Epithelial cell of prostate (primary cell): ENCODE data around the gene ACBD3.

Experiments
- DNase-seq: peaks from one replicate; pipeline ENCODE4 v3.0.0-alpha.2; 2011; ENCODE audit warnings: low read depth, low spot score
- H3K27ac ChIP-seq: fragments of 450-650 bp; 2 replicates; pipeline ENCODE4 v1.5.1; 2017; ENCODE audit warnings: mild to moderate bottlenecking

Gene ACBD3

DNA sequence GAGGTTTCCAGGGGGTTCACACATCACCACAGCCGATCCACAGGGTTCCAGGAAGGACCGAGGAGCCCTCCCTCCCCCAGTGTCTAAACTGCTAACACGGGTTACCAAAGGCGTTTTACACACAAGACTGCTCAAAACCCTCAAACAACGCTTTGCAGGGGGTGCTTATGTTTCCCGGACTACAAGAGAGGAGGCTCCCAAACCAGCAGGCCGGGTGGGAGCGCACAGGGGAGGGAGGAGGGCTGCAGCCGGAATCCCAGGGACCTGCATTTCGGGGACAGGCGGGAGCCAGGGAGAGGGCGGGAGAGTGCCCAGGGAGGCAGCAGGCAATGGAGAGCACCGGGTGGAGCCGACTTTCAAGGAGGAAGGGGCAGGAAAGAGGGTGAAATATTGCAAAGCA lies 50.8 kb downstream of the ACBD3 start:
- no peak overlapping the region for H3K27ac ChIP-seq
- no peak for DNase-seq

GRCh38 chr1:226135059-226135651 lies 51.4 kb downstream of the ACBD3 start:
- no peak for DNase-seq
- H3K27ac ChIP-seq = peak overlapping the region; percentile 15

DNA sequence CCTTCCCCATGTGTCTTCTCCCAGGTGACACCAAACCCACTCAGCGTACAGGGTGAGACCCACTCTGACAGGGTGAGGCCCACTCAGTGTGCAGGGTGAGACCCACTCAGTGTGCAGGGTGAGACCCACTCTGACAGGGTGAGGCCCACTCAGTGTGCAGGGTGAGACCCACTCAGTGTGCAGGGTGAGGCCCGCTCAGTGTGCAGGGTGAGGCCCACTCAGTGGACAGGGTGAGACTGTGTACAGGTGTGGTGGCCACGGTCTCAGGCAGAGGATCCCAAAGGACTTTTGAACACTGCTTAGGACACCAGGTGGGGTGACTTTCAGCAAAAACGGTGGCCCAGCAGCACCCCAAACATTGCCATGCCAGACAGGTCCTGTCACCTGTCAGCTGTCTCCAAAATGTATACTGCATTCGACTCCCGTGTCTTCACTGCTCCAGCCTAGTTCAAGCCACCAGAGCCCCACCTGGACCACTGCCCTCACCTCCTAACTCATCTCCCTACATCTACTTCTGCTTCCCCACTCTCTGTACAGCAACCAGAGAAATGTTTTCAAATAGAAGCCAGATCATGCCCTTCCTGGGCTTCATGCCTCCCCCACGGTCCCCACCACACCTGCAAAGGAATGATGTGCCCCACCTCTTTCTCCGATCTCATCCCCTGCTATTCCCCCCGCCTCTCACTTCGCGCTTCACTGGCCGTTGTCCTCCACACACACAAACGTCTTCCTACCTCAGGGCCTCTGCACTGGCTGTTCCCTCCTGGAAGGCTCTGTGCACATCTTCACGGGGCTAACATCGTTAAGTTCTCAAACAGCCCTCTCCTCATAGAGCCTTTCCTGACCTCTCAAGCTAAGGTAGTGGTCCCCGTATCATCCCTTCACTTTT lies 52.1 kb downstream of the ACBD3 start:
- H3K27ac ChIP-seq = peak overlapping the region; percentile 68
- DNase-seq = no peak

- peak overlapping the region; percentile 68 for H3K27ac ChIP-seq
- no peak for DNase-seq
Observed at GRCh38 chr1:226133504-226134123, 52.9 kb downstream of the ACBD3 start.

DNA sequence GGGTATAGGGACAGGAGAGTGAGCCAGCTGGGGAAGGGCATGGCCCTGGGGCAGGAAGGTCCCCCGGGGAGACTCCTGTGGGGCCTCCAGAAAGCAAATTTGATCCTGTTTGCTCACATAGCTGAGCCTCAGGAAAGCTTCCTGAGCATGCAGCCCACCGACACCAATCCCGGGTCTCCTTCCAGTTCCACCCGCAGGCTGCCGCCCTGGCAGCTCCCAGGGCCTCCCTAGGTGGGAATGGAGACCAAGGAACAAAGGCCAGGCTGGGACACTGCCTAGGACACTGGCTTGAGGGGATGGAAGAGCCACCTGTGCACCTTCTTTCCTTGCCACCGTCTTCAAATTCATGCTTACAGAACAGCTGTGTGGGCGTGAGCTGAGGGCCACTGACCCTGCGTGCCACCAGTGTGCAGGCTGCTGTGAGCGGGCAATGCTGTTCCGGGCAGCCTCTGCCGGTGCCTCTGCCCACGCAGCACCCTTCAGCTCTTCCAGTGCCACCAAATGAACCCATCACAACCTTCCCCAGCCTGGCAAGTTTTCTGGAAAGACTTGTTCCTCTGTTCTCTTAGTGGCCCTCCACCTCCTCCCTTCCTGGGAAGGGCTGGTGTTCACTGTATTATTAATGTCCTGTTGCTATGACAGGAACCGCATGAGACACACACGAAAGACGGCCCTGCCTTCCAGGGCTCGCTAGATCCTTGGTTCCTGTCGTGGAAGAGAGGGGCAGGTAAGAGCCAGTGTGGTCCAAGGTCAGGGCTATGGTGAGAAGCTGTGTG lies 53.6 kb downstream of the ACBD3 start:
- H3K27ac ChIP-seq = peak overlapping the region; percentile 68
- DNase-seq = peak; percentile 54

DNA sequence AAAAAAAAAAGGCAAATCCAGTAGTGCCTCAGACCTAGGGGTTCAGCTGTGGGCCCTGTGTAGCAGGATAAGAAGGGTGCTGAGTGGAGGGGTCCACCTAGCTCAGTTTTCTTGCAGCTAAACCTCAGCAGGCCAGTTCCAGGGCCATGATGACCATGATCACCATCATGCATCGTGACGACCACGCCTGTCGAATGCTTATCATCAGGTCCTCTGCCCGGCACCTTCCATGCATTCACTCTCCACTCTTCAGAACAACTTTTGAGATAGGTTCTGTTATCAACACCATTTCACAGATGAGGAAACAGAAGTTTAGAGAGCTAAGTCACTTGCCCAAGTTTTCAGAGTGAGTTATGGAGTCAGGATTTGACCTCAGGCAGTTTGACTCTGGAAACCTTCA lies 54.9 kb downstream of the ACBD3 start:
- peak overlapping the region; percentile 68 for H3K27ac ChIP-seq
- no peak for DNase-seq

- peak overlapping the region; percentile 97 for H3K27ac ChIP-seq
- no peak for DNase-seq
Observed at GRCh38 chr1:226129230-226129629, 57.3 kb downstream of the ACBD3 start.

- DNase-seq = no peak
- H3K27ac ChIP-seq = peak overlapping the region; percentile 97
Observed at GRCh38 chr1:226128487-226129075, 58.0 kb downstream of the ACBD3 start.

- peak; percentile 85 for DNase-seq
- peak overlapping the region; percentile 97 for H3K27ac ChIP-seq
Observed at GRCh38 chr1:226126824-226127569, 59.5 kb downstream of the ACBD3 start.

GRCh38 chr1:226125831-226126230 lies 60.7 kb downstream of the ACBD3 start:
- peak overlapping the region; percentile 97 for H3K27ac ChIP-seq
- DNase-seq = no peak

DNA sequence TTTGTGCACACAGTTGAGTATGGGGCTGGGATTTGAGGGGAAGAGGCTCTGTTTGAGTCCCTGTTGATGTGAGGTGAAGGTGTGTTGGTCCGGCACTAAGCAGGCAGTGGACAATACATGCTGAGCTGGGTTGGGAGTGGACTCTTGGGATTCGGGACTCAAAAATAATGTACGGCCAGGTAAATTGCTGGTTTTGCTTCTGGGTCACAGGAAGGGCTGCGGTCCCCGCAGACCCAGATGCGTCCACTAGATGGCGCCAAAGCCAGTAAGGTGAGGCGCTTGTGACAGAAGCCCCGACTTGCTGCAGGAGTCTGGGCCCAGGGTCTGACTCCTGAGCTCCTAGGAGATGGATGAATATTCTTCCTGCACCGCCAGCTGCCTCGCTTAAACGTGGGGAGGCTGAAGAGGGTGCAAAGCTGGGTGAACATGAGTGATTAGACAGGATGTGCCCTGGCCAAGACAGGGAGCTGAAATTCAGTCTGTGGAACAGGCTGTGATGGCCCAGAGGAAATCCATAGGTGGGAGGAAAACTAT lies 61.4 kb downstream of the ACBD3 start:
- no peak for DNase-seq
- H3K27ac ChIP-seq = peak overlapping the region; percentile 97

GRCh38 chr1:226123591-226124471 lies 62.7 kb downstream of the ACBD3 start:
- peak overlapping the region; percentile 97 for H3K27ac ChIP-seq
- DNase-seq = no peak

DNA sequence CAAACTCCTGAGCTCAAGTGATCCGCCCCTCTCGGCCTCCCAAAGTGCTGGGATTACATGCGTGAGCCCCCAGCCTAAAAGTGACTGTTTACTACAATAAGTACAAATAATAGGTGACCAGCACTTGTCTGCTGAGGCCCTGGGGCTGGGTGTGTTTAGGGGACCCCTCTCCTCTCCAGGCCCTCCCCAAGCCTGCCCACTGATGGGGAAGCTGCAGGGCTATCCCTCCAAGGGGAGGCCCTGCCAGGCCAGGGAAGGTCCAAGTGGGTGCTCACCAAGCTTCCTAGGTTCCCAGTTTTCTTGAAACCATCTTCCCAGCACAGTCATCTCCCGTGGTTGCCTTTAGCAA lies 63.4 kb downstream of the ACBD3 start:
- no peak for DNase-seq

GRCh38 chr1:226121587-226122400 lies 64.7 kb downstream of the ACBD3 start:
- peak overlapping the region; percentile 97 for H3K27ac ChIP-seq
- DNase-seq = no peak

More for the DNA sequence above, 63.4 kb downstream of the ACBD3 start:
- peak overlapping the region; percentile 97 for H3K27ac ChIP-seq

DNA sequence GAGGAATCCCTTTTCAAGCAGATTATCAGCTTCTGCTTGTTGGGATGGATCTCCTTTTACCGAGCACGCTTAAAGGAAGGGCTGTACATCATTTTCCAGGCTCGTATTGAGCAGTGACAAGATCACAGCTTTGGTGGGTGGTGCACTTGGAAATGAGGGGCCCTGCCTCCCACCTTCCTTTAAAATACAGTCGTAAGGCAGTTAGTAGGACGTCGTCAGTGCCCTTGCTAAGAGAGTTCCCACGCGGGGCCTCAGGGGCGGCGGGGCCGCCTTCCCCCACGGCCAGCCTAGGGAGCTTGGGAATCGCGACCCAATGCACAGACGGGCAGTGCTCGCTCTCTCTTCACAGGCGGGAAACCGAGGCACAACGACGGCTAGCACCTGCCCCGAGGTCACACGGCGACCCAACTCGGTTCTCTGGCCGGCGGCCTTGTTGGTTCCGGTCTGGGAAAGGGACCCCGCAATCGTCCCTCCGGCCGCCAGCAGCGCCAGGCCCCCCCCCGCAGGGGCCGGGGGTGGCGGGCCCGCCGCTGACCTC lies 65.4 kb downstream of the ACBD3 start:
- DNase-seq = no peak
- H3K27ac ChIP-seq = peak overlapping the region; percentile 97

- no peak for DNase-seq
- no peak overlapping the region for H3K27ac ChIP-seq
Observed at GRCh38 chr1:226120398-226120797, 66.1 kb downstream of the ACBD3 start.

DNA sequence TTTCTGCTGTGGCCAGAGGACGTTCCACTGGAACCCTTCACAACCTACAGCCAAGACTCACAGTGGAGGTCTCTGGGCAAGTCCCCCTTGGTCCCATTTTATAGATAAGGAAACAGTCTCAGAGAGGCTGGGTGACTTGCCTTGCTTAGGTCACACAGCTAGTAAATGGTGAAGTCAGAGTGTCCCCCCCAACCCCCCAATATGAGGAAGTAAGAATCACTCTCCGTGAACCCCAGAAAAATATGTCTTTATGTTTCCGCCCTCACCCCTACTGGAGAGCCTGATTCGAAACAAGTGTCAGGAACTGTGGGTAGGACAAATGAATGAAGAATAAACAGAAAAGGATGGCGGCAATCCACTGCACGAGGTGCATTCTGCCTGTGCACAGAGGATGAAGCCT lies 67.4 kb downstream of the ACBD3 start:
- no peak for DNase-seq
- H3K27ac ChIP-seq = no peak overlapping the region
